T-helper 2 cell (primary cell): ENCODE measurements around the gene TENT5A.

ENCODE experiments used
- DNase-seq, 5 experiments: peaks; one replicate each; pipeline versions ENCODE4 v3.0.0 to v3.0.0-alpha.2; 2012 to 2022

The TENT5A gene

GRCh38 chr6:81770381-81770780 lies 17.9 kb upstream of the TENT5A start:
- DNase-seq, result peak in 1 of 5 experiments; percentile 28

- DNase-seq, result no peak
These were observed 17.3 kb upstream of the TENT5A start for GRCh38 chr6:81769824-81770223.

- no peak for DNase-seq
These were observed 15.9 kb upstream of the TENT5A start for GRCh38 chr6:81768150-81768942.

GRCh38 chr6:81767163-81767891 lies 14.8 kb upstream of the TENT5A start:
- no peak for DNase-seq

GRCh38 chr6:81766482-81767069 lies 14.1 kb upstream of the TENT5A start:
- peak in 1 of 5 experiments; percentile 56 for DNase-seq

- DNase-seq, result no peak
These were observed 12.1 kb upstream of the TENT5A start for GRCh38 chr6:81764531-81764930.

- no peak for DNase-seq
These were observed 11.5 kb upstream of the TENT5A start for GRCh38 chr6:81763968-81764367.

- DNase-seq, result no peak
These were observed 10.6 kb upstream of the TENT5A start for GRCh38 chr6:81763051-81763450.

GRCh38 chr6:81762606-81763005 lies 10.1 kb upstream of the TENT5A start:
- no peak for DNase-seq

GRCh38 chr6:81762132-81762531 lies 9.7 kb upstream of the TENT5A start:
- DNase-seq, result no peak

GRCh38 chr6:81761197-81761596 lies 8.7 kb upstream of the TENT5A start:
- DNase-seq, result no peak

GRCh38 chr6:81759782-81760181 lies 7.3 kb upstream of the TENT5A start:
- DNase-seq, result peak in 1 of 5 experiments; percentile 41

- DNase-seq, result no peak
These were observed 5.7 kb upstream of the TENT5A start for GRCh38 chr6:81758221-81758620.

- no peak for DNase-seq
These were observed 4.2 kb upstream of the TENT5A start for GRCh38 chr6:81756690-81757089.

- no peak for DNase-seq
These were observed 3.1 kb upstream of the TENT5A start for GRCh38 chr6:81755551-81755950.

- no peak for DNase-seq
These were observed 2.4 kb upstream of the TENT5A start for GRCh38 chr6:81754906-81755305.

GRCh38 chr6:81753711-81754577 lies 1.5 kb upstream of the TENT5A start:
- peak; percentile 52 to 81 (median 69) for DNase-seq

GRCh38 chr6:81752921-81753710 lies 635 bp upstream of the TENT5A start:
- DNase-seq, result peak; percentile 26 to 68 (median 48)

- DNase-seq, result peak in 4 of 5 experiments; percentile 2 to 52 (median 8)
These were observed 945 bp downstream of the TENT5A start for GRCh38 chr6:81751388-81752083.

- DNase-seq, result no peak
These were observed 1.6 kb downstream of the TENT5A start for GRCh38 chr6:81750681-81751387.
